ENCODE data around the gene CUEDC1.
"Not testable (repeated sequence)": the region's sequence is repeated elsewhere in the genome, so short reads cannot be mapped to it uniquely, and the experiment has no call there.

CUEDC1 gene

DNA sequence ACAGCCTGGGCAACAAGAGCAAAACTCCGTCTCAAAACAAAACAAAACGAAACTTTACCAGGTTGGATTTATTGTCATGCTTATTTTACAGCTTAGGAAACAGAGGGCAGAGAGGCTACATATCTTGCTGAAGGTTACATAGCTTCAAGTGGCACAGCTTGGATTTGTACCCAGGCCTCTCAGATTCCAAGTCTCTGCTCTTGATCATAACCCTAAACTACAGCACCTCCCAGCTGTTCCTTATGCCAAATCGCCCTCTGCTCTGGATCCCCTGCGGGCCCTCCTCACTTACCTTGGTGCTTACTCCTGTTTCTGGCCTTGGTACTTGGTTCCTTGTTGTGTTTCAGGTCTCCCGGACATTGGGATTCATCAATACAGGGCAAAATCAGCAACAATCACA is 11.7 kb upstream of the CUEDC1 start:
- FAIRE-seq (no peak), DNase-seq (ENCODE audit: insufficient read length) (no peak)
- no peak for TF ChIP-seq TAF1 (IDR thresholded peaks at IDR 0.05; ENCODE audit: borderline replicate concordance, low read depth, low read length)
- TF ChIP-seq POLR2AphosphoS5 (IDR thresholded peaks at IDR 0.05; ENCODE audit: low read depth, low read length) = no peak
- TF ChIP-seq POLR2A (IDR thresholded peaks at IDR 0.05; ENCODE audit: low read depth, low read length) = no peak

DNA sequence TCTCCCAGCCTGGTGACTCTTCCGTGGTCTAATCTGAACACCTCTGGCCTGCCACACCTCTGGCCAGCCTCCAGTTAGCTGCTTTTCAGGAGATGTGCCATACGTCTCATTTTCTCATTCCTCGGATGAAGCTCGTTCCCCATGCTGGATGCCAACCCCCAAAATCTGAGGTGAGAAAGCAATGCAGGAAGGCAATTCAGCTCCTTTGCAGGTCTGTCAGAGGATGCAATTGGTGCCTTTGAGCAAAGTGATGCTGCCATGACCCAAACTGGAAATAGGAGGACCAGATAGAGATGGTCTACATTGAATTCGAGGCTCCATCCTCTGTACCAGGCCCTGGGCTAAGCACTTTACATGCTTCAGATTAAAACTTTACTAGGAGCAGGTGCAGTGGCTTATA is 11.0 kb upstream of the CUEDC1 start:
- DNase-seq (ENCODE audit: insufficient read length) (no peak), FAIRE-seq (no peak)
- TF ChIP-seq POLR2A (IDR thresholded peaks at IDR 0.05; ENCODE audit: low read depth, low read length) = no peak
- no peak for TF ChIP-seq POLR2AphosphoS5 (IDR thresholded peaks at IDR 0.05; ENCODE audit: low read depth, low read length)
- no peak for TF ChIP-seq TAF1 (IDR thresholded peaks at IDR 0.05; ENCODE audit: borderline replicate concordance, low read depth, low read length)

DNA sequence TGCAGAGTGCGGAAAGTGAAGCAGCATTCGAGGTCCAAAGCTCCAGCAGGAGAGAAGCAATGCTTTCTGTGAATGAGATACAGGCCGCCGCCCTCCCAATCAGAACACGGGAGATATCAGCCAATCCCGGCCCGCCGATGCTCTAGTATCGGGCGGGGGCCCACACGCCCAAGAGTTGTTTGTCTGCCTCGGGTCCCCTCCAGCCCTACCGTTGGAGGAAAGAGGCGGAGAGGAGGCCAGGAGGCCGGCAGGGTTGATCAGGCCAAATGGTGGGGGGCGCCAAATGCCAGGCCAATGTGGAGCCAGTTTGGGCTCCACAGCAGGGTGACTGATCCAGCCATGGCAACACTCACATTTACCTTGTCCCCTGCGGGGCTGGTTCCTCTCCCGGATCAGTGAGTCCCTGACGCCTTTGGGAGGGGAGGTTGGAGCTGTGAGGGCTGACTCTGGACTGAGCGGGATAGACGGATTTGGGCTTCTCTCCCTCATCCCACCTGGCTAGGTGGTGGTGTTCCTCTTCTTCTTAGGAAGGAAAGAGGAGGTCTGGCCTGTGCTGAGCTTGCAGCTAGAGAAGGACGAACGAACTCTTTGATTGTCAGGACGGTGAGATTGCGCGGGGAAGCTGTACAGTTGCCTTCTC is 10.4 kb upstream of the CUEDC1 start:
- DNase-seq (ENCODE audit: insufficient read length) = no peak
- no peak for TF ChIP-seq POLR2AphosphoS5 (IDR thresholded peaks at IDR 0.05; ENCODE audit: low read depth, low read length)
- TF ChIP-seq TAF1 (IDR thresholded peaks at IDR 0.05; ENCODE audit: borderline replicate concordance, low read depth, low read length) = no peak
- no peak for TF ChIP-seq POLR2A (IDR thresholded peaks at IDR 0.05; ENCODE audit: low read depth, low read length)
- FAIRE-seq = no peak

DNA sequence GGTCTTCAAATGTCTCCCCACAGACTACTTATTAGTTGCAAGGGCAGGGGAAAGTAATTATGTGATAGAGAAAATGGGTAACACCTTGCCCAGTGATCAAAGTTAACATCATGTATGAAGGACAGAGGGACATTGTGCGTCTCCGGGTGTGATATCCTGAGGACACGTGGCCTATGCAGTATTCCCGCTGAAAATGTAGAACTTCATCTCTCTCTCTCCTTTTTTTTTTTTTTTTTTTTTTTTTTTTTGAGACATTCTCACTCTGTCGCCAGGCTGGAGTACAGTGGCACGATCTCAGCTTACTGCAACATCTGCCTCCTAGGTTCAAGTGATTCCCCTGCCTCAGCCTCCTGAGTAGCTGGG is 7.9 kb upstream of the CUEDC1 start:
- FAIRE-seq (no peak), DNase-seq (ENCODE audit: insufficient read length) (no peak)
- TF ChIP-seq POLR2A (IDR thresholded peaks at IDR 0.05; ENCODE audit: low read depth, low read length) (no peak), POLR2AphosphoS5 (IDR thresholded peaks at IDR 0.05; ENCODE audit: low read depth, low read length) (no peak), TAF1 (IDR thresholded peaks at IDR 0.05; ENCODE audit: borderline replicate concordance, low read depth, low read length) (no peak)

DNA sequence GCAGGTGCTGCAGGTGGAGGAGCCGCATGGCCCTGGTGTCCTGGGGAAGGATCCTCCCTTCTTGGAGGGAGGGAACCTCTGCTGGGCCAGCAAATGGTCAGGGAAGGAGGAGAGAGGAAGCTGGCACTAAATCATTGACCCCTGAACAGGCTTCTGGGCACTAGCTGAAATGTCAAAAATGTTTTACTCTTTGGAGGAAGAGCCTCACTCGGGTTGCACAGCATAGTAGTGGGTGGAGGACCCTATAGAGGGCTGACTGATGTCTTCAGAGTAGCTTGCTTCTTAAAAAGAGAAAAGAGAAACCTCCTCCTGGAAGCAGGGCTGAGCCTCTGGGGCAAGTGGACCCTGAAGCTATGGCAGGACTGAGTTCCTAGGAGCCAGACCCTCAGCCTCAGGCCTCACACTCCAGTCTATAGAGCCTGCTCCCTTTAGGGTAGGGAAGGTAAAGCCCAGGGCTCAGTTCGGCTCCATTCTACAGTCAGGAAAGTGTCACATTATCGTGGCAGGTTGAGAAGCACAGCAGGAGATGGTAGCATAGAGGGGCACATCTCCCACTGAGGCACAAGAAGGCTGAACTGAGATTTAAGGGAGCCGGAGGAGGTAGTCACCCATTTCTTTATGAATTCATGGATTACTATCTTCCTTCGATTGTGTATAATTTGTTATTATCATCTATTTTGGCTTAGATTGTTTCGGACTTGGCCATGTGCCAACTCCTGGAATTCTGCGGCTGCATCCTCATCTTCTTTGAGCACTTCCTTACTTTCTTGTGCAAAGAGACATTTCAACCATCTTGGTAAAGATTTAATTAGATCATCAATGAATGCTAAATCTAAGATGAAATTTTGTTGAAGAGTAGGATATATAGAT is 7.3 kb upstream of the CUEDC1 start:
- DNase-seq (ENCODE audit: insufficient read length) = no peak
- FAIRE-seq = no peak
- no peak for TF ChIP-seq POLR2AphosphoS5 (IDR thresholded peaks at IDR 0.05; ENCODE audit: low read depth, low read length)
- TF ChIP-seq POLR2A (IDR thresholded peaks at IDR 0.05; ENCODE audit: low read depth, low read length) = no peak
- TF ChIP-seq TAF1 (IDR thresholded peaks at IDR 0.05; ENCODE audit: borderline replicate concordance, low read depth, low read length) = no peak

DNA sequence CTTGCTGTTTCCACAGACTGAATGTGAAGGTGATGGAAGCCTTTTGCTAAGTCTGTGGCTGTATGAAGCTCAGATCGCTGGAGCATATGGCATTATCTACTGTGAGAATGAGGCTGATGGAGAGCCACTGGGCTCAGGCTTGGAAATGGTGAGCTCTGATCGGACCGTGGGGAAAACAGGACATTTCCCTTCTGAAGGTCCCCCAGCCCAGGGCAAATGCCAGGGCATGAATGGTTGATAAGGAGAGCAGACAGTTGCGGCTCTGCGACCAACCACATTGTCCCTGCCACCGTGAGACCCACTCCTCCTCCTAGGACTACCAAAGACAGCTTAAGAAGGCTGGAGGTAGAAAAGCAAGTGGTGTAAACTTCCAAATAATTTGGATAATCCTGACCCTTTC is 4.7 kb upstream of the CUEDC1 start:
- TF ChIP-seq POLR2A (IDR thresholded peaks at IDR 0.05; ENCODE audit: low read depth, low read length) (no peak), POLR2AphosphoS5 (IDR thresholded peaks at IDR 0.05; ENCODE audit: low read depth, low read length) (no peak), TAF1 (IDR thresholded peaks at IDR 0.05; ENCODE audit: borderline replicate concordance, low read depth, low read length) (no peak)
- FAIRE-seq (no peak), DNase-seq (ENCODE audit: insufficient read length) (no peak)

DNA sequence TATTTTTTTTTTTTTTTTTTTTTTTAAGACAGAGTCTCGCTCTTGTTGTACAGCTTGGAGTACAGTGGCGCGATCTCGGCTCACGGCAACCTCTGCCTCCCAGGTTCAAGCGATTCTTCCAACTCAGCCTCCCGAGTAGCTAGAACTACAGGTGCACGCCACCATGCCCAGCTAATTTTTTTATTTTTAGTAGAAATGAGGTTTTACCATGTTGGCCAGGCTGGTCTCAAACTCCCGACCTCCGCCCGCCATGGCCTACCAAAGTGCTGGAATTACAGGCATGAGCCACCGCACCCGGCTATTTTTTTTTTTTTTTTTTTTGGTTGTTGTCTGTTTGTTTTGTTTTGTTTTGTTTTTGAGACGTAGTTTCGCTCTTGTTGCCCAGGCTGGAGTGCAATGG is 3.2 kb upstream of the CUEDC1 start:
- not testable (repeated sequence) for FAIRE-seq; DNase-seq (ENCODE audit: insufficient read length)

DNA sequence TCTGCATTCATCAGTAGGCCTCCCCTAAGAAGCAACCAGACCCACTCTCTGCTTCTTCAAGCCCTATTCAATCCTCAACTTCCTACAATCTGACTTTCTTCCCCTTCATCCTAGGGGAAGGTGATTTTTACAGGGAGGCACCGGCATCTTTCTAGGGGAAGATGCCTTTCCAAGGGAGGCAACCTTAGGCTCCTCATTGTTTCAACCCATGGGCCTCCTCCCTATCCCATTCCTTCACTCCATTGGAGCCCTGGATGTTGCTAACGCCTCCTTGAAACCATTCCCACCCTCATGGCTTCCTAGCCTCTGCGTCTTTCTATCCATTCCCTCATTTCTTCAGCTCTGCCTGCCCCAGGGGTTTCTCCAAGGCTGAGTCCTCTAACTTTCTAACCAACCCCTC is 2.7 kb upstream of the CUEDC1 start:
- DNase-seq (ENCODE audit: insufficient read length) = no peak
- FAIRE-seq = no peak
- TF ChIP-seq POLR2AphosphoS5 (IDR thresholded peaks at IDR 0.05; ENCODE audit: low read depth, low read length) (no peak), TAF1 (IDR thresholded peaks at IDR 0.05; ENCODE audit: borderline replicate concordance, low read depth, low read length) (no peak), POLR2A (IDR thresholded peaks at IDR 0.05; ENCODE audit: low read depth, low read length) (no peak)

DNA sequence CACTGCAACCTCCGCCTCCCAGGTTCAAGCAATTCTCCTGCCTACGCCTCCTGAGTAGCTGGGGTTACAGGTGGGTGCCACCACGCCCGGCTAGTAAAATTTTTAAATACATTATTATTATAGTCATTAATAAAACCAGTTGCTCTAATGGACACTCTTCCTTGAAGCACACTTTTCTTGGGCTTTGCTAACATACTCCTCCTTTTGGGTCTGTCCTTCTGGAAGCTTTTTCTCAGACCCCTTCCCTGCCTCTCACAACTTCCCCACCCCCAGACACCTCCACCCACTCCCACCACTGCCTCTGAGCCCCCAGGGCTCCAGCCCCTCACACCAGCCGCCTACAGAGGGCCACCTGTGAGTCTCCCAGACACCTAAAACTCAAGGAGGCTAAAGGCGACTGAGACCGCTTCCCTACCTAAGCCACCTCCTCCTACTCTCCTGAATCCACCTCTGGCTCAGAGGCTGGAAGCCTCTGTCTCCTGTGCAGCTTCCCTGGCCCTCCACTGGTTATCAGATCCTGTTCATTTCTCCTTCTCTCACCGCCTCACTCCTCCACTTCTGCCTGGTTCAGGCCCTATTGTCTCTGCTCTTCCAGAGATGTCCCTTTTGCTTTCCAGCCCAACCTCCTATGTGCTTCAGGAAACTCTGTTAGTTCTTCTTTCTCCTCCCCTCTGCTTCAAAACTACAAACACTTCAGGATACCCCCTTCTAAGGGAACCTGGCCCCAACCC is 2.1 kb upstream of the CUEDC1 start:
- FAIRE-seq (no peak), DNase-seq (ENCODE audit: insufficient read length) (no peak)
- TF ChIP-seq POLR2AphosphoS5 (IDR thresholded peaks at IDR 0.05; ENCODE audit: low read depth, low read length) (no peak), TAF1 (IDR thresholded peaks at IDR 0.05; ENCODE audit: borderline replicate concordance, low read depth, low read length) (no peak), POLR2A (IDR thresholded peaks at IDR 0.05; ENCODE audit: low read depth, low read length) (no peak)

DNA sequence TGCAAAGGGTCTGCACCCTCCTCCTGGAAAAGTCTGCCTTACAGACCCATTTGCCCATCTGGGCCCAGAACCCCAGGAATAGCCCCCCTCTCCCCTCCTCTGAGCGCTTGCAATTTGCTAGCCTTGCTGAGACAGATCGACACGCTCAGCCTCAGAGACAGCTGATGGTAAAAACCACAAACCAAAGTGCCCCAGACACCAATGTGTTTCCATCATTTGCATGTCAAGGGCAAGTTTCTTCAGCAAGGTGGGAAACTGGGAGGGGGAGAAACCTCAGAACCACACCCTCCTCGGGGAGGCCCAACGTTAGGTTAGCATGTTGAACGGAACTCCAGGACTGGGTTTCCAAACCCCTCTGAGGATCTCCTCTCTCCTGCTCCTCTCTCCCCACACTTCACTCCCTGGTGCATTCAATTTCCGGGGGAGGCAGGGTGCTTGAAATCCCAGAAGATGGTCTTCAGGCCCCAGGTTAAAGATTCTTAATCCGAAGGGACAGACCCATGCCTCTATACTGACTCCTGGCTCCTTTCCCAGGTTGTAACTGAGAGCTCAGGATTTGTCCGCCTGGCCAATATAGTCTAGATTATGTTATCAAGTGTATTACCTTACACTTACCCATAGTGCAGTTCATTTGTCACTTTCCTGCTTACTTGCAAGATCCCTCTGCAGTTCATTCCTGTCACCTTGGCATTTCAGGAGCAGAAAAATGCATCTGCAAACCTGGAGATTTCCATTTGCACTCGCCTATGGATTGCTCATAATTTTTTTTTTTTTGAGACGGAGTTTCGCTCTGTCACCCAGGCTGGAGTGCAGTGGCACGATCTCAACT is 1.3 kb upstream of the CUEDC1 start:
- FAIRE-seq (peak; percentile 96), DNase-seq (ENCODE audit: insufficient read length) (no peak)
- TF ChIP-seq POLR2A (IDR thresholded peaks at IDR 0.05; ENCODE audit: low read depth, low read length) (no peak), POLR2AphosphoS5 (IDR thresholded peaks at IDR 0.05; ENCODE audit: low read depth, low read length) (no peak), TAF1 (IDR thresholded peaks at IDR 0.05; ENCODE audit: borderline replicate concordance, low read depth, low read length) (no peak)

Measured in GM12892 (cell line).